A172 (cell line): Measurements from ENCODE around the gene UBXN4. TPM values are rescaled to one million over a fixed set of nuclear protein-coding genes. Genes with fewer than 3 reads are reported as not detected.
"Not testable (repeated sequence)": the region's sequence is repeated elsewhere in the genome, so short reads cannot be mapped to it uniquely, and the experiment has no call there.

ENCODE experiments used
- DNase-seq: peaks from one replicate; pipeline ENCODE4 v3.0.0-alpha.2; 2015; ENCODE audit warnings: low spot score
- total RNA-seq: library from RNA; depleted of rRNA; stranded (reverse); fragments of >200 nt; shearing (Covaris generic); gene quantifications from 2 replicates; pipeline ENCODE4 v1.2.3, GENCODE V29; 2014; rRNA removed

UBXN4 gene
- total RNA-seq, 1 experiment from 2014 or later: 114 TPM

DNA sequence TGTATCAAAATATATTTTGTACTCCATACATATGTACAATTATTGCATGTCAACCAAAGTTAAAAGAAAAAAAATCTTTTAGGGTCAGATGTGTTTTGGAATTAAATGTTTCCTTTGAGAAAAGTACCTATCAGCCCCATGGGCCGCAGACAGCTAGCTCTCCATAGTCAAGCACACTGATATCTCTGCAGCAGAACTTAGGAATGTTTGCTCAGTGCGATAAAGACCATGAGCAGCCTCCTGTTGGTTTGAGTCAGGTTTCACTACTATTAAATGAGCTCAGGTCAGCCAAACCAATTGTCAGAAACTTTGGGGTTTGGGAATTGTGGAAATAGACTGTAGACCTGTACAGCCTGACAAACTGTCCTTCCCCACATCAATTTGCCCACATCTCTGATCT is 61.6 kb downstream of the UBXN4 start:
- DNase-seq: no peak

DNA sequence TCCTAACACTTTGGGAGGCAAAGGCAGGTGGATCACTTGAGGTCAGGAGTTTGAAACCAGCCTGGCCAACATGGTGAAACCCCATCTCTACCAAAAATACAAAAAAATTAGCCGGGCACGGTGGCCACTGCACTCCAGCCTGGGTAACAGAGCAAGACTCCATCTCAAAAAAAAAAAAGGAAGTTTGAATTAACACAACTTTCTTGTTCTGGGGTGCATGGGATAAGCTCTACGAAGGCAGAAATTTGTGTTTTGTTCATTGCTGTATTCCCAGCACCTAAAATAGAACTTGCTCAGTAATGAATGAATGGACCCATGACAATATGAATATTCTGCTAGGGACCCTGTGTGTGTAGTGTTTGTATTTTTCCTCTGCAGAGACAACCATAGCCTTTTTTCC is 66.2 kb downstream of the UBXN4 start:
- not testable (repeated sequence) for DNase-seq

DNA sequence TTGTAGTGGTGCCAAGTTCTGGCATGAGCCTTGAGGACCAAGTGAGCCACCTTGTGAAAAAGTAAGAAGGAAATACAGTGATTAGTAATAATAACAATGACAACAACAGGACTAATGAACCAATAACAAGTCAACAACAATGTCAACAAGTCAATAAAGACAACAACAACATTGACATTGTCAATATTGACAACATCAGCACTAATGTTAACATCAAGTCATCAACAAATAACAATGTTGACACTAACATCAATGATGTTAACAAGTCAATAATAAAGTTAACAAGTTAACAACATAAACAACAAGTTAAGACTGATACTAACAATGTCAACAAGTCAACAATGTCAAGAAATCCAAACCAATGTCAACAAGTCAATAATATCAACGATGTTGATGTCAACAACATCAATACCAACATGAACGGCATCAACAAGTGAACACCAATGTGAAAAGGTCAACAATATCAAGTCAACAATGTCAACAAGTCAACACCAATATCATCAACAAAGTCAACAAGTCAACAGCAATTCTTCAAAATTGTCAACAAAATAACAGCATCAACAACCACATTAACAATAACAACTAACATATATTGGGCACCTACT is 71.4 kb downstream of the UBXN4 start:
- DNase-seq: no peak

DNA sequence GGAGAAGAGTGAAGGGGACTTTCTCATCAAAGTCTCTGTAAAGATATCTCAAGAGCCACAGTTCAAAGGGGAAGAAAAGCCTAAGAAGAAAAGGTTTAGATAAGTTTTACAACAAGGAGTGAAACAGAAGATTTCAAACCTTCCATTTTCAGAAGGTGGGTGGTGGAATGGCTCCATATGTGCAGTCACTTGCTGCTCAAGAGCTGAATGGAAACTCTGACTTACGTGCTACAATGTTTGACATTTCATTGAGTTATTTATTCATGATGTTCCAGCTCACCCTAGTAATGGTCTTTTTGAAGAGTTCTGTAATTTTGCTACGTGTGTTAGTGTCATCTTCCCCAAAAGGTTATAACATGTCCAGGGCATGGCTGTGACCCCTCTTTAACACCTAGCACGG is 73.6 kb downstream of the UBXN4 start:
- DNase-seq: no peak

DNA sequence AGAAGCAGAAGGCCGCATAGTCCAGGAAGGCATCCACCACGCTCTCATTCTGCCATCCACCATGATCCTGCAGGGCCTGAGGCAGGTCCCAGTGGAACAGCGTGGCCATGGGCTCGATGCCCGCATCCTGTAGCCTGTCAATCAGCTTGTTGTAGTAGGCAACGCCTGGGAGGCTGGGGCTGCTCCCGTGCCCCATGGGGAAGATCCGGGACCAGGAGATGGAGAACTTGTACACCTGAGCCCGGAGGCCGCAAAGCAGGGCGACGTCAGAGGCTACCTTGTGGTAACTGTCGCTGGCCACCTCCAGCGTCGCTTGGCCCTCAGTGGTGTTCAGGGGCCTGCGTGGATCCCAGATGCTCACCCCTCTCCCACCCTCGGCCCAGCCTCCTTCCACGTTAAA is 75.8 kb downstream of the UBXN4 start:
- no peak for DNase-seq

DNA sequence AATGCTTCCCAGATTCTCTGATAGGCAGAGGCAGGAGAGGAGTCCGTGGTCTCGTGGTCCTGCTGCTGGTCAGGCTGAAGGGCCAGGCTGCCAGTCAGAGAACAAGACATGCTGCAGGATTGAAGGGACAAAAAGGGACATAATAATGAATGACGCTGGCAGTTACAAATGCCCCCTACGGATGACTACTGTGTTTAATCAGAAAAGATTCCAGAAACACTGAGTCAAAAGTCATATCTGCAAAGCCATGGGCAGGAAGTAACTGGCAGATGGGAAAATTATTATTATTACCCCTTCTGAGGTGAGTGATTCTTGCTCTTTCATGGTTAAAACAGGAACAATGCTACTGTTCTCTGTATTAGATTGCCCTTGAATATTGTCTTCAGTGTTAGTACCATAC is 76.3 kb downstream of the UBXN4 start:
- peak; percentile 61 for DNase-seq

DNA sequence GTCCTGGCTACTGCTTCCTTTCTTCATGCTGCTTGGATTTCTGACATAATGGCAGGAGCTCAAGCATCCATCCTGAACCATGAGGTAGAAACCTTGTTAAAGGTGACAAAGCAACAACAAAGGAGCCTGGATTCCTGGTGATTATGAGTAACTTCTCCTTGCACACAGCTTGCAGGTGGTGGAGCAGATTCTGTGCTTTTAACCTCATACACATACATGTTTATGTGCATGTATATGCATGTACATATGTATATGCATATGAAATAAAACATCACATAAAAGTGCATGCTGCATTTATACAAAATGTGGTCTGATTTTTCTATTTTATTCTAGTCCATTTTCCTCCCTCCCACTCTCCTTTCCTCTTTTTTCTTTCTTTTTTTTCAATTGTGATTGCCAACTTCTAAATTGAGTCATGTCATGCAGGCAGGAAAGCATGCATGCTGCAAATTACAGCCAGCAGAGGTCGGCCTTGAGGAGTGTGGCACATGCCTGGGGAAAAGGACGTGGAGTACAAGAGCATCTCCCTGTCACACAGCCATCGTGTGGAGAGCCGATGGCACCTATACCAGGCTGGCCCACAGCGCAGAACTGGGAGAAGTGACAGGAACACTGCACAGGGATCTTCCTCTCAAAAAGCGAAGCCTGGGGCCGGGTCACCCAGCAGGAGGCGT is 77.4 kb downstream of the UBXN4 start:
- DNase-seq: peak; percentile 21

DNA sequence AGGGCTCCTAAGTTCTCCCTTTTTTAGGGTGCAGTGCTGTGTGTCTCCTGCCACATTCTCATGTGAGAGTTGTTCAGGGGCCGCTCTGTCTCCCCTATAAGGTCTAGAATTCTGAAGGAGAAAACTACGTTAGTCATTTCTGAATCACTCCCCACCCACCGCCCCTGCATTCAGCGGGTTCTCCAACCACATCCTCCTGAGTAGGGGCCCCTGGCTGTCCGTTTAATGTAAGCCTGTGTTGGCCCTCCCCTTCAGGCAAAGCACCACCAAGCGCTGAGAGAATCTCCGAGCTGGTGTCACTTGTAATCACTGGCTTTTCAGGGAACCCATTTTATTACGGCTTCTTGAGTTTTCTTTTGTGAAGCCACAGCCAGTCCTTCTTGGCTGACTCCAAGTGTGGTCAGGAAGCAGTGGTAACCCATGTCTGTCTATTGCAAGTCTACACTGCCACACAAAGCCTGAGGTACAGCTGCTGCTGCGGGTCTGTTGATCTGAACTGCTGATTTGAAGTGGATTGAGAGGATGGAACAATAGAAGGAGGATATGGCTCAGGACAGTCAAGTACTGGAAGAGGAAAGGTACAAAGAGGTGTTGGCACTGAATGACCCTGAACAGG is 78.5 kb downstream of the UBXN4 start:
- peak; percentile 60 for DNase-seq

DNA sequence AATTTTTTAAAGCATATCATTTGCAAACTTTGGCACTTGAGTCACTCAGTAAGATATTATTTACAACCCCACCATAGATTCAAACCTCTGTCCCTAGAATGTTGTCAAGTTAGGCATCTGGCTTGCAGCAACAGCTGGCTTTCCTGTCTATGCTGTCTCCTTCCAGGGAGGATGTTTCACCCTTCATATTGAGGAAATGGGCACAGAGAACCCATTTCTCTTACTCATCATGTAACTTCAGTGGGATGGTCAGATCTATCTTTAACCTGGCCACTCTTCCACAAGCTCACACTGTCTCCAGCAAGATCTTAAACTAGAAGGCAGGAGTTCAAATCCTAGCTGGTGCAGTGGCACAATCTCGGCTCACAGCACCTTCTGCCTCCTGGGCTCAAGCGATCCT is 79.5 kb downstream of the UBXN4 start:
- no peak for DNase-seq

DNA sequence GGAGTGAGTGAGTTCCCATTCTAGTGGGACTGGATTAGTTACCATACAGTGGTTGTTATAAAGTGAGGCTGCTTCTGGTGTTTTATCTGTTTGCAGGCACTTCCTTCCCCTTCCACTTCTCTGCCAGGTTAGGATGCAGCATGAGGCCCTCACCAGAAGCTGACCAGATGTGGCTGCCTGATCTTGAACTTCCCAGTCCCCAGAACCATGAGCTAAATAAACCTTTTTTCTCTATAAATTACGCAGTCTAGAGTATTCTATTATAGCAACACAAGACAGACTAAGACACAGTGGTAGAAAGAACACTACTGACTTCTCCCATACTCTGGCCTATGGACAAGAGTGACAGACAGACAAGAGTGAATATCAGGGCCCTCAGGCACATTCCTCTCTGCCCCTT is 81.2 kb downstream of the UBXN4 start:
- no peak for DNase-seq

DNA sequence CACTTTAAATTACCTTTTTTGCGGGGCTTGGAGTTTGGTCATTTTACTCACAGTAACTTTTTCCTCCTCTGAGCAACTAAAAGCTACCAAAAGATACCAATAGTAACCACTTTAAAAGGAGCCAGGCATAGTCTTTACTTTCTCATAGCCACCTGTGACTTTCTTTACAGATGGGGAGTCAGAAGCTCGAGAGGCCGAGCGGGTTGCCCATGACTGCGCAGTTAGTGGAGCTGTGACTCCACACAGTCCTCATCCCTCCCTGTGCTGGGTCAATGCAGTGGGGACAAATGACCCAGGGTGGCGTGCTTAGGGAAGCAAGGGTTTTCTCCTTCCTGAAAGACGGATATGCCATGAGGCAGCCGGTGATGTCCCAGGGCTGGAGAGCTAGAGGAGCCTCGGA is 83.5 kb downstream of the UBXN4 start:
- no peak for DNase-seq

DNA sequence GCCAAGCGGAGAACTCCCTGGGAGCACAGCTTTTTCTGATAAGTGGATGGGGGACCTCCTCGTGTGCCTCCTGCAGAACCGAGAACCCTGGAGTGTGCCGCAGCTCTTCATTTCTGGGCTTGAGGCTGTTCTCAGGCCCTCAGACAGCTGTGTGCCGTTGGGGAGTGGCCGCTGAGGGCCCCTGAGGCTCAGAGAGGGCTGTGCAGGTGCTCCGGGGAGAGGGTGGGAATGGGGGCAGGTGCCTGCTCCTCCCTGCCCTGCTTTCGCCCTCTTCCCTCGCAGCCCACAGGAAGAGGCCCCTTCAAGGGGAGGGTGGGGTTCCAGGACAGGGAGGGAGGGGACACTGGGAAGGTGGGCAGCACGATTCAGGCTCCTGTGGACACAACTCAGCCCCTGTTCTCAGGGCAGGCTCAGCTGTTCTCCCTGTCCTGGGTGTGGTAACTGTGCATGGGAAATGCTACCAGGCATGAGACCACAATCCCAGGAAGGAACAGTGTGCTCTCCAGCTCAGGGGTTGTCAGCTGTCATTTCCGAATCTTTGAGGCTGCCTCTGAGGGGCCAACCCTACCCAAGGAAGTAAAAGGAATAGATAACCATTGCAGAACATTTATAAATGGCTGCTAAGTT is 84.0 kb downstream of the UBXN4 start:
- DNase-seq: no peak

DNA sequence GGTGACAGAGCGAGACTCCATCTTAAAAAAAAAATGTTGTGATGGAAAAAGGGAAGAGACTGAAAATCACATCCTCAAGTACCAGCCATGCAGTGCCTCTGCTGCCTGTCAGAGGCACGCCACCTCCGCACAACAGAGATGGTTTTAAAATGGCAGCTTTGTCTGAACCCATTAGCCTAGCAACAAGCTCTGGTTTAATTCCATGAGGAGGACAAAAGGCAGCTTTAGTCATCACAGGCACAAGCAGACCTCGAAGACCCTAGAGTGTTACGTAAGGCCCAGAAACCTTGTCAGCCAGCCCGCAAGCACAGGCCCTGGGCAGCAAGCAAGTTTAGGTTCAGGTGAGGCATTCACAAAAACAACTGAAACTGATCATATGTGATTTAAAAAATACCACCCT is 84.9 kb downstream of the UBXN4 start:
- DNase-seq: no peak

DNA sequence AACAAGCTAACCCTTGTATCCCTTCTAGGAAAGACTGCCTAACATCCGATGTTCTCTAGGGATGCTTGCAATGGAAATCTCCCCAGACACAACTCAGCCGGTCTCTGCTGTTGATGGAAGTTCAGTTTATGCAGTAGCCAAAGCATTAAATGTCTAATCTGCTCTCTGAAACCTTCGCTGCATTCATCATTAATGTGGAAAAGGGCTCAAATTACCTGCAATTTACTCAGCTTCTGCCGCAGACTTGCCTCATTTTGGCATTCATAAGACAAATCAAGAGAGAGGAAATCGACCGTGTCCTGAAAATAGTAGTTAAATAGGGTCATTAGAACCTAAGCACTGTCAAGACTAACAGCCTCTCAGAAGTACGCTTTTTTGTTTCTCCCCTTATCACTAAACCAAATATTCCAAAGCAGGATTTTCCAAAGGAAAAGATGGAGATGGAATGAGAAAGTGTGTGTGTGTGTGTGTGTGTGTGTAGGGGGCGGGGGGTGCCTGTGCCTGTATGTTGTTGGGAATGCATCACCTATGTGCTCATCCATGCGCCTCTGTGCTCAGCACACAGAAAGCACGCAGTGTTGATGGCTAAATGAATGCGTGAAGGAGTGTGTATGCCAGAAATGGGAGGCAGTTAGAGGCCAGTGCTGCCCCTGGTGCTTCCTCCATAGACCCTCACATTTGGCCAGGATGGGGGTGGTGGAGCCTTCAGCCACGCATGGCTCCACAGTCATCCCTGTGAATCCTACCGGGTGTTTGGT is 87.9 kb downstream of the UBXN4 start:
- DNase-seq: no peak

DNA sequence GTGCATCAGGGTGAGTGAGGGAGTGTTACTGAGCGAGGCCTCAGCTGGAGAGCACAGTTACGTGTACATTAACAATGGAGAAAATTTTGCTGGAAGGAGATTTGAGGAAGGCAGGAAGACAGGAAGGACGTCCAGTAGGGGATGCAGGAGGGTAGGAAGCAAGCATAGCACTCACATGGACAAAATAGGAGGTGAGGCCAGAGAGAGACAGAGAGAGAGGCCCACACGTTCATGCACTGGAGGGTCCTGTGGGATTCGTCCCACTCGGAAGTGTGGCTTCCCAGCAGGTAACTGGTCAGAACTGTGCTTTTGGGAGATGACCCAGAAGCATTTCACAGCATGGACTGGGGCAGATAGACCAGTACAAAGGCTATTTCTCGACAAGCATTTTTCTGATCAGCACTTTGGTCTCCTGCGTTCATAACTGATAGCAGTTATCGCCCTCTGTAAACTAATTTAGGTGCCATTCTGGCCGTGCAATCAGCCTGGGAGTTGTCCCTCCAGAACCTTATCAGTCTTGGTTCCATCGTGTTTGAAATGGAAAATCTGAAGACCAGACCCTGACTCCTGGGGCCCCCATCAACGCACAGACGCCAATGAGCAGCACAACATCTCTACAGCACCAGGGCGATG is 89.6 kb downstream of the UBXN4 start:
- DNase-seq: no peak

DNA sequence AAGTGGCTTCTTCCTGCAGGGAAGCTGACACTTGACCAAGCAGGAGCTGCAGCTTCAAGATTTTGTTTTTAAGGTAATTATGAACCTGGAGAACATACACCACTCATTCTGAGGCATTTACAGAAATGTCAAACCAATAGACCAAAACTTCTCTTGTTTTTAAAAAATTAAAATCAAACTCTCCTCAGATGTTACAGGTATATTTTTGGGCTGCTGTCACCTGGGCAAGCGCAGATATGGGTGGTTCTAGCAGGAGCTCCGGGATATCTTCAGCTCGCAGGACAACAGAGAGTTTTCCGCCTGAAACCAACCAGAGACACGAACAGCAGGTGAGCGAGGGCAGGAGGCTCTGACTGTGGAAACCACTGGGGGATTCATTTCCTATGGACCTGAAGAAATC is 91.2 kb downstream of the UBXN4 start:
- DNase-seq: no peak

Other genes starting within 250 kb of the UBXN4 start
- 9.7 and 15.7 TPM in 2 replicates for gene ZRANB3, start 210.6 kb upstream of the UBXN4 start, total RNA-seq
- 10.8 and 16.2 TPM in 2 replicates for gene R3HDM1, start 210.4 kb upstream of the UBXN4 start, total RNA-seq
- gene LCT, start 95.3 kb downstream of the UBXN4 start, total RNA-seq: not detected in 2 replicates
- gene MCM6, start 134.6 kb downstream of the UBXN4 start, total RNA-seq: 38.9 and 39.1 TPM in 2 replicates
- gene DARS1, start 243.8 kb downstream of the UBXN4 start, total RNA-seq: 116 and 134 TPM in 2 replicates